Measurements from ENCODE around the gene C6orf120.

DNA sequence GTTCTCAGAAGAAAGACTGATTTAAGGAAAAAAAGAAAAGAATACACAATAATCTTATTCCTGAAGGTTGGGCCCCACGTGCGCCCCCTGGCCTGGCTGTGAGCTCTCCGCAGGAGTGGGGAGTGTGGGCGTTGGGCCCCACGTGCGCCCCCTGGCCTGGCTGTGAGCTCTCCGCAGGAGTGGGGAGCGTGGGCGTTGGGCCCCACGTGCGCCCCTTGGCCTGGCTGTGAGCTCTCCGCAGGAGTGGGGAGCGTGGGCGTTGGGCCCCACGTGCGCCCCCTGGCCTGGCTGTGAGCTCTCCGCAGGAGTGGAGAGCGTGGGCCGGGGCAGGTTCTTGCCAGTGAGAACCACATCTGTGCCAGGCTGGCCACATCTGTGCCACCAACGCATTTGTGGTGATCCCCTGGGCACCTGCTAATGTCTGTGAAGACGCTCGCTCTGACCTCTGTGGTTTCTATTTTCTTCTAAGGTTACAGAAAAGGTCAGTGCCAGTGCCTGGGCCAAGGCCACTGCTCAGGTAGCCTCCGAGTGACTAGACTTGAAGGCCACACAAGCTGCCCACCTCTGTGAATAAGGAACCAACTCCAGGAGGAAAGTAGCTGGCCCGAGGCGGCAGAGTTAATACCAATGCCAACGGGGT is 41.1 kb upstream of the C6orf120 start:
- TF ChIP-seq, protein P1, sequence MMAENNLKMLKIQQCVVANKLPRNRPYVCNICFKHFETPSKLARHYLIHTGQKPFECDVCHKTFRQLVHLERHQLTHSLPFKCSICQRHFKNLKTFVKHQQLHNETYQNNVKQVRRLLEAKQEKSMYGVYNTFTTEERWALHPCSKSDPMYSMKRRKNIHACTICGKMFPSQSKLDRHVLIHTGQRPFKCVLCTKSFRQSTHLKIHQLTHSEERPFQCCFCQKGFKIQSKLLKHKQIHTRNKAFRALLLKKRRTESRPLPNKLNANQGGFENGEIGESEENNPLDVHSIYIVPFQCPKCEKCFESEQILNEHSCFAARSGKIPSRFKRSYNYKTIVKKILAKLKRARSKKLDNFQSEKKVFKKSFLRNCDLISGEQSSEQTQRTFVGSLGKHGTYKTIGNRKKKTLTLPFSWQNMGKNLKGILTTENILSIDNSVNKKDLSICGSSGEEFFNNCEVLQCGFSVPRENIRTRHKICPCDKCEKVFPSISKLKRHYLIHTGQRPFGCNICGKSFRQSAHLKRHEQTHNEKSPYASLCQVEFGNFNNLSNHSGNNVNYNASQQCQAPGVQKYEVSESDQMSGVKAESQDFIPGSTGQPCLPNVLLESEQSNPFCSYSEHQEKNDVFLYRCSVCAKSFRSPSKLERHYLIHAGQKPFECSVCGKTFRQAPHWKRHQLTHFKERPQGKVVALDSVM (CRISPR knock-in tag; IDR thresholded peaks at IDR 0.05) = no peak
- no peak for TF ChIP-seq ZNF672 (CRISPR knock-in tag; IDR thresholded peaks at IDR 0.05)
- TF ChIP-seq, protein P2, sequence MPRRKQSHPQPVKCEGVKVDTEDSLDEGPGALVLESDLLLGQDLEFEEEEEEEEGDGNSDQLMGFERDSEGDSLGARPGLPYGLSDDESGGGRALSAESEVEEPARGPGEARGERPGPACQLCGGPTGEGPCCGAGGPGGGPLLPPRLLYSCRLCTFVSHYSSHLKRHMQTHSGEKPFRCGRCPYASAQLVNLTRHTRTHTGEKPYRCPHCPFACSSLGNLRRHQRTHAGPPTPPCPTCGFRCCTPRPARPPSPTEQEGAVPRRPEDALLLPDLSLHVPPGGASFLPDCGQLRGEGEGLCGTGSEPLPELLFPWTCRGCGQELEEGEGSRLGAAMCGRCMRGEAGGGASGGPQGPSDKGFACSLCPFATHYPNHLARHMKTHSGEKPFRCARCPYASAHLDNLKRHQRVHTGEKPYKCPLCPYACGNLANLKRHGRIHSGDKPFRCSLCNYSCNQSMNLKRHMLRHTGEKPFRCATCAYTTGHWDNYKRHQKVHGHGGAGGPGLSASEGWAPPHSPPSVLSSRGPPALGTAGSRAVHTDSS (CRISPR knock-in tag; conservative IDR thresholded peaks at IDR 0.05) = no peak
- TF ChIP-seq EZH2 (conservative IDR thresholded peaks at IDR 0.05; ENCODE audit: low read depth, low read length) = no peak
- TF ChIP-seq SAFB2 (CRISPR knock-in tag; IDR thresholded peaks at IDR 0.05; ENCODE audit: borderline replicate concordance, low read depth) = no peak
- no peak for TF ChIP-seq POLR2AphosphoS5 (IDR thresholded peaks at IDR 0.05; ENCODE audit: low read depth, low read length)
- TF ChIP-seq ZNF121 (CRISPR knock-in tag; IDR thresholded peaks at IDR 0.05) = no peak
- TF ChIP-seq ZNF510 (CRISPR knock-in tag; IDR thresholded peaks at IDR 0.05; ENCODE audit: low read depth) = no peak
- TF ChIP-seq, protein P3, sequence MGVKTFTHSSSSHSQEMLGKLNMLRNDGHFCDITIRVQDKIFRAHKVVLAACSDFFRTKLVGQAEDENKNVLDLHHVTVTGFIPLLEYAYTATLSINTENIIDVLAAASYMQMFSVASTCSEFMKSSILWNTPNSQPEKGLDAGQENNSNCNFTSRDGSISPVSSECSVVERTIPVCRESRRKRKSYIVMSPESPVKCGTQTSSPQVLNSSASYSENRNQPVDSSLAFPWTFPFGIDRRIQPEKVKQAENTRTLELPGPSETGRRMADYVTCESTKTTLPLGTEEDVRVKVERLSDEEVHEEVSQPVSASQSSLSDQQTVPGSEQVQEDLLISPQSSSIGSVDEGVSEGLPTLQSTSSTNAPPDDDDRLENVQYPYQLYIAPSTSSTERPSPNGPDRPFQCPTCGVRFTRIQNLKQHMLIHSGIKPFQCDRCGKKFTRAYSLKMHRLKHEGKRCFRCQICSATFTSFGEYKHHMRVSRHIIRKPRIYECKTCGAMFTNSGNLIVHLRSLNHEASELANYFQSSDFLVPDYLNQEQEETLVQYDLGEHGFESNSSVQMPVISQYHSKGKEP (CRISPR knock-in tag; IDR thresholded peaks at IDR 0.05) = no peak
- TF ChIP-seq, protein P4, sequence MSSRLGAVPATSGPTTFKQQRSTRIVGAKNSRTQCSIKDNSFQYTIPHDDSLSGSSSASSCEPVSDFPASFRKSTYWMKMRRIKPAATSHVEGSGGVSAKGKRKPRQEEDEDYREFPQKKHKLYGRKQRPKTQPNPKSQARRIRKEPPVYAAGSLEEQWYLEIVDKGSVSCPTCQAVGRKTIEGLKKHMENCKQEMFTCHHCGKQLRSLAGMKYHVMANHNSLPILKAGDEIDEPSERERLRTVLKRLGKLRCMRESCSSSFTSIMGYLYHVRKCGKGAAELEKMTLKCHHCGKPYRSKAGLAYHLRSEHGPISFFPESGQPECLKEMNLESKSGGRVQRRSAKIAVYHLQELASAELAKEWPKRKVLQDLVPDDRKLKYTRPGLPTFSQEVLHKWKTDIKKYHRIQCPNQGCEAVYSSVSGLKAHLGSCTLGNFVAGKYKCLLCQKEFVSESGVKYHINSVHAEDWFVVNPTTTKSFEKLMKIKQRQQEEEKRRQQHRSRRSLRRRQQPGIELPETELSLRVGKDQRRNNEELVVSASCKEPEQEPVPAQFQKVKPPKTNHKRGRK (CRISPR knock-in tag; IDR thresholded peaks at IDR 0.05) = no peak
